ENCODE measurements around the gene SNX33.
A peak's percentile ranks its signal among the peaks of the same experiment; 100 is the strongest.
"Not testable (repeated sequence)": the region's sequence is repeated elsewhere in the genome, so short reads cannot be mapped to it uniquely, and the experiment has no call there.

Gene SNX33

GRCh38 chr15:75684648-75685047 is 36.9 kb downstream of the SNX33 start:
- no peak for DNase-seq

GRCh38 chr15:75685195-75685594 is 37.5 kb downstream of the SNX33 start:
- no peak for DNase-seq

DNA sequence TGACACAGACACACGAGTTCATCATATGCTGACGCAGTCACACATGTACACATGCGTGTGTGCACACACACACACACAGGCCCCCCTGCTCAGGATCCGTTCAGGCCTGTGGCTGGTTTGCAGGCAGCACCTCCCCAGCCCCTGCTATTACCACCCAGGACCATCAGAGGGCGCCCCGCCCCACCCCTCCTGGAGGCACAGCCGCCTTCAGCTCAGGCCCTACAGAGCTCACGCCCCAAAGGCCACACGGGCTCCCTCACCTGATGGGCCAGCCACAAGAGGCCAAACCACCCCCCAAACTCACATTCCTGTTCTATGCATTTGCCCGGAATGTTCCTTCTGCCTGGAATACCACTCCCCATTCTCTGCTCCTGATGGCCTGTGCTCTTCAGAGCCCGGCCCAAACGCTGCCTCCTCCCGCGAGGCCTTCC is 38.5 kb downstream of the SNX33 start:
- DNase-seq, result peak; percentile 74

DNA sequence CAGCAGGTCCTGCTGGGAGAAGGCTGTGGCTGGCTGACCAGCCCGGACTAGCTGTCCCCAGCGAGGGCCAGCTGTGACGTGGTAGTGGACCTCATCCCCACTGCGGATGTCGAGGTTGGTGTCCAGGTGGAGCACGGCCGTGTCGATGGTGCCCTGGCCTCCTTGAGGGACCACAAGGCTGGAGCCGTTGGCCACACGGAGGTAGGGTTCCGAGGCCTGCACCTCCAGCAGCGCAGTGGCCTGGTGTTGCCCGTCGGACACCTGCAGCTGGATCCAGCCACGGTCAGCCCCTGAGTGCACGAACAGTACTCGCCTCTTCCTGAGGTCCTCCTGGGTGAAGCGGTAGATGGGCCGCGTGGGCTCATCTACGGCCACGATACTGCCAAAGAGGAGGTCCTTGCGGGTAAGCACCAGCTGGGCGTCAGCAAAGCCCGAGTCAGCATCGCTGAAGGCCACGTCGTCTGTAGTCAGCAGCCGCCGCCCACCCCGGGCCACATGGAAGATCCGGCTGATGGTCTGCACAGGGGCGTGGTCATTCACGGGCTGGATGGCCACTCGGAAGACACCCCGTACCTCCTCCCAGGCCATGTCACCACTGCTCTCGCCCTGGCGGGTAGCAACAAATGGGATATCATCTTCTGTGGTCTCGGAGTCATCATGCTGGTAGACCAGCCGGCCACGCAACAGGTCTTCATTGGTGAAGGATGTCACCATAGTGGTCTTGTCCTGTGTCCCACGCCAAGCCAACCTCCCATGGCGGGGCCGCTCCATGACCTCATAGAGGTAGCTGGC is 40.0 kb downstream of the SNX33 start:
- no peak for DNase-seq

DNA sequence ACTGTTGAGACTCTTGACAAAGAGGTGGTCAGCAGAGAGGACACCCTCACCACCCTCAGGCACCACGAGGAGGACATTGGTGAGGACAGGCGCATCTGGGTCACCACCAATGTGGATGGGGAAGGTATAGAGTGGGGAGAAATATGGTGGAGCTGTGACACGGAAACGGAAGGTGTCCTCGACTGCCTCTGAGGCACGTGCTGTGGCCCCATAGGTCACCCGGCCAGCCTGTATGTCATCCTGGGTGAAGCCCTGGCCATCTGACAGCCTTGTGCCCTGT is 40.5 kb downstream of the SNX33 start:
- DNase-seq, result no peak

- DNase-seq, result no peak
These were observed 41.1 kb downstream of the SNX33 start for GRCh38 chr15:75688831-75689230.

GRCh38 chr15:75689429-75689828 is 41.7 kb downstream of the SNX33 start:
- DNase-seq, result not testable (repeated sequence)

GRCh38 chr15:75692311-75692710 is 44.6 kb downstream of the SNX33 start:
- not testable (repeated sequence) for DNase-seq

- not testable (repeated sequence) for DNase-seq
These were observed 45.3 kb downstream of the SNX33 start for GRCh38 chr15:75693028-75693427.

DNA sequence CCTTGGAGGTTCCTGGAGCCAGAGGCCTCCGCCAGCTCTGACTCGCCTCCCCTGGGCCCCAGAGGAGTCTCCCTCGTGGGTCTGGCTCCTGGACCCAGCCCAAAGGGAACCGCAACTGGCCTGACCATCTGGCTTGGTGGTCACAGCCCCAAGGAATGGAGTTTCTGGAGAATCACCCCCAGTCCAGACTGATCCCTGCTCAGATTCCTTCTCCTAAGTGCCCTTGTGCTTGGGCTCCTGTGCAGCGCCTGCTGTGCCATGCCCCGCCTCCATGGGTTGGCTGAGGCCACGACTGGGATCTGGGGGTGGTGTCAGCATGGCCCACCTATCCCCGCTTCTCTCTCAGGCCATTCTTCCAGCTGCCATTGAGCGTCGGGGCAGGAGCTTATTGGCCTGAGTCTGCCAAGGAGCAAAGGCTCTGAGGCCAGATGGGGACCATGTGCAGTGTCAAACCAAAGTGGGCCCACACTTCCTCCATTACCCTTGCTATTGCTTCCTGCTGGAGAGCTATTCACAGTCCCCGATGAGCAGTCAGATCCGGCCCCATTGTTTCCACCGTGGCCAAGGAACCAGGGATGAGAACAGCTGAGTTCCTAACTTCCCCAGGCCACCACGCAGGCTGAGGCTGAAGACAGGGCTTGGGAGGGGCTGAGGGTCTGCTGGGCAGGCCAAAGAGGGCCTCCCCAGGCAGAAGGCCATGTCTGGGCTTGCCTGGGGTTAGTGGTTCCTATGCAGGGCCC is 46.0 kb downstream of the SNX33 start:
- no peak for DNase-seq

DNA sequence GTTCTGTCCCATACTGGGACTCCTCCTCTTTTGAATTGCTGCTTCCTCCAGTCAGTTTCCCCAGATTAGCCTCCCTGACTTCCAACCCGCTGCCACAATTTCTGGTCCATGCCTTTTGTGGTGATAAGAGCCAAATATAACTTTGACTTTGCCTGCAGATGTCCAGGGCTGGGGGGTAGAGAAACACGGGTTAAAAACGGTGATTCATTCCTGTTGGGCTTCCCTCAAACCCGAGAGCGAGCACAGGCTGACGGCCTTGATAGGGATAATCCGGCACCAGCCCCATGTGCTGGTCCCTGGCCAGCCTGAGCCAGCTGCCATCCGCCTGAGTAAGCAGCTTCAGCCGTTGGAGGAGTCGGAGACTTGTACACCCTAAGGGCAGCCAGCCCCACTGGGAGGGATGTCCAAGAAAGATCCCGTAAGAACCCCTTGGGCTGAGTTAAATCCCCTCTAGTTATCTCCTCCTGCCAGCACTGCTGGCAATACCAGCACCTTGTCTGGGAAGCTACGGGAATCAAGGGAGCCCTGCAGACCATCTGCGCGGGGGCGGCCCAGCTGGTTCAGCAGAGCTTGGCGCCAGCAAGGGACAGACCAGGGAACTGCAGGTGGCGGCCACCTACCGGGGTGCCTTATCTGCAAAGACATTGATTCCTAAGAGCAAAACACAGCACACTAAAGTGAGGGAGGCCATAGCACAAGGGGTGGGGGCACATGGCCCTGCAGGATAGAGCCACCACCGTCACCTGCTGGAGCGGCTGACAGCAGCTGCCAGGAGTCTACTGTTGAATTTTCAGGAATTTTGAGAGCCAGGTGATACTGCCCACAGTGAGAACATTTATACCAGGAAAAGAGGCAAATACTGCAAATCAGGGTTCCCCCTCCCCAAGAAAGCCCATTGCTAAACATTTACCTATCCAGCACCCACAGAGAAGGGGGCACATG is 46.8 kb downstream of the SNX33 start:
- peak; percentile 97 for DNase-seq

GRCh38 chr15:75695220-75695619 is 47.5 kb downstream of the SNX33 start:
- no peak for DNase-seq

GRCh38 chr15:75695634-75696310 is 48.1 kb downstream of the SNX33 start:
- no peak for DNase-seq

- no peak for DNase-seq
These were observed 48.6 kb downstream of the SNX33 start for GRCh38 chr15:75696311-75696720.

GRCh38 chr15:75696854-75697259 is 49.1 kb downstream of the SNX33 start:
- no peak for DNase-seq

GRCh38 chr15:75697523-75697922 is 49.8 kb downstream of the SNX33 start:
- DNase-seq, result no peak

- not testable (repeated sequence) for DNase-seq
These were observed 50.4 kb downstream of the SNX33 start for GRCh38 chr15:75697974-75698747.

DNA sequence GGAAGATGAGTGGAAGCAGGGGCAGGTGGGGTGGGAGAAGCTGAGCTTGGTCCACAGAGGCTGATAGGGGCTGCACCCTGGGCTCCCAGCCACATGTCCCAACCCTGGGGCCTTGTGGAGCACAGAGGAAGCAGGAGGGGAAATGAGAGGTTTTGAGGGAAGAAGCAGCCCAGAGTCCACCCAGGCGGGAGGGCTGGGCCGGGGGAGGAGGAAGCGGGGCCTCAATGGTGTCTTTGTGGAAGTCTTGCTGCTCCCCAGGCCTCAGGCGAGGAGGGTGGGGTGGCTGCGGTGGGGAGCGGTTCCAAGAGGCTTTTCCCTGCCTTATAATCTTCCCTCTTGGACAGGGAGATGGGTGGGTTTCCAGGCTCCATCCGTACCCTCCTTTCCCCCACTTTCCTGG is 51.8 kb downstream of the SNX33 start:
- not testable (repeated sequence) for DNase-seq

DNA sequence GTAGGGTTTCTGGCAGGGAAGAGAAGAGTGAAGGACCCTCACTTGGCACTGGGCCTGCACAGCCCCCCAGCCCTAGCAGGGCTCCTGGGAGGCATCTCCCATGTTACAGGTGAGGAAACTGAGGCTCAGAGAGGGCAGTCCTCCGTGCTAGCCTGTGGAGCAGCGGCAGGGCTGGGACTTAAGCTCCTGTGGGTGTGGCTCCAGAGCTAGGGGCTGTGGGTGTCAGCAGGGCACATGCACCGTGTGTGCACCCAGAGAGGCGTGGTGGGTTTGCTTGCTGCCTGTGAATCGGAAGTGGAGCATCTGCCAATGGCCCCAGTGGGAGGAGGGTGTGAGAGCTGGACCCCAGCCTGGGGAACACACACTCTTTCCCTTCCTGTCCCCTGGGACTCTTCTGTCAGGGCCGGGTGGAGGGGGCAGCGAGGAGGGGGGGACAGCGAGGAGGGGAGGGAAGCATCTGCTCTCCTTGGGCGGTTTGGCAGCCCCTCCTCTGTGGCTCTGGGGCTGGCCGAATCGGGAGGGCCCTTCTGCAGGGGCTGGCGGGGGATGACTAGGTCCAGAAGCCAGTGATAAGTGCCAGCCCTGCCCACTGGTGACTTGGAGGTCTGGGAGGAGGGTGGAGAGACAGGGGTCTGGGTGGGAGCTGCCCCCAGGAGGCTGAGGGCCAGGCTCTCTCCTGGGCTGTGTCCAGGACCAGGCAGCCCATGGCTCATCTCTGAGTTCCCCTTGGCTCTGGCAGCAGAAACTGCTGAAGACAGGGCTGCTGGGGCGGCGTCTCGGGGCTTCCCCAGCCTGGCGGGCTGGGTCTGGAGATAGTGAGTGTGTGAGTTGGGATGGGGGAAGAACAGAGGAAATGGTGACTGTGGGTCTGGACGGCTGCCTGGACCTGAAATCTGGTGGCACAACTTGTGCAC is 52.5 kb downstream of the SNX33 start:
- peak; percentile 85 for DNase-seq

Measured in hematopoietic multipotent progenitor cell treated with erythropoietin and hydrocortisone succinate and interleukin-3 and kit ligand, for 6 days (in vitro differentiated cells).